Measurements from ENCODE around the gene POTEC. TPM values are rescaled to one million over a fixed set of nuclear protein-coding genes. Genes with fewer than 3 reads are reported as not detected.
"Not testable (repeated sequence)": the region's sequence is repeated elsewhere in the genome, so short reads cannot be mapped to it uniquely, and the experiment has no call there.

Gene POTEC
- total RNA-seq, 1 donor from 2014 or later: not detected

DNA sequence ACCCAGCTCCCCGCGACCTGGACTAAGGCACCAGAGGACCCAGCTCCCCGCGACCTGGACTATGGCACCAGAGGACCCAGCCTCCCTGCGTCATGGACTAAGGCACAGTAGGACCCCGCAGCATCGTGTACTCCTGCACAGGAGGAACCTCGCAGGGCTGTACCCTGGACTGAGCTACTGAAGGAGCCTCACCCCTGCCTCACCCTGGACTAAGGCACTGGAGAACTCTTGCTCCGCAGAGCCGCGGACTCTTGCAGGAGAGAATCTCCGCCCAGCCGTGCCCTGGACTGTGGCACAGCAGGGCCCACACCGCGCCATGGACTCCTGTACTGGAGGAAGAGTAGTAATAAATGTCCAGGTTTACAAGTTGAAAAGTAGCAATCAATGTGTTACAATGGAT lies 67.9 kb downstream of the POTEC start:
- not testable (repeated sequence) for H3K36me3 Mint-ChIP-seq (ENCODE audit: unreplicated experiment); H3K9me3 Mint-ChIP-seq (ENCODE audit: unreplicated experiment); DNase-seq (ENCODE audit: extremely low spot score, unreplicated experiment); H3K4me3 Mint-ChIP-seq (ENCODE audit: unreplicated experiment); H3K4me1 Mint-ChIP-seq (ENCODE audit: unreplicated experiment); H3K27me3 Mint-ChIP-seq (ENCODE audit: unreplicated experiment); H3K27ac Mint-ChIP-seq (ENCODE audit: unreplicated experiment)

DNA sequence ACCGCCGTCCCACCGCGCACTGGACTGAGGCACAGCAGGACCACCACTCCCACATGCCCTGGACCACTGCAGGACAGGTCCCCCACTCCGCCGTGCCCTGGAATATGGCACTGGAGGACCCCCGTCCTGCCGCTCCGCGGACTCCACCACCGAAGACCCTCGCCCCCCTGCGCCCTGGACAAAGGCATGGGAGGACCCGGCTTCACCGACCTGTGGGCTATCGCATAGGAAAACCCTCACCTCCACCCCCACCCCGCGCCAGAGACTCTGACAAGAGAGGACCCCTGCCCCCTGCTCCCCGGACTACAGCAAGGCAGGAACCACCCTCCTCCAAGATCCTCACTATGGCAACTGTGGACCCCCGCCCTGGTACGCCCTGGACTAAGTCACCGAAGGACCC lies 68.6 kb downstream of the POTEC start:
- not testable (repeated sequence) for H3K27me3 Mint-ChIP-seq (ENCODE audit: unreplicated experiment); H3K4me3 Mint-ChIP-seq (ENCODE audit: unreplicated experiment); H3K27ac Mint-ChIP-seq (ENCODE audit: unreplicated experiment); H3K36me3 Mint-ChIP-seq (ENCODE audit: unreplicated experiment); H3K4me1 Mint-ChIP-seq (ENCODE audit: unreplicated experiment); DNase-seq (ENCODE audit: extremely low spot score, unreplicated experiment)
- peaks cover 11% of the 10 kb centered on the region for H3K9me3 Mint-ChIP-seq (ENCODE audit: unreplicated experiment)

DNA sequence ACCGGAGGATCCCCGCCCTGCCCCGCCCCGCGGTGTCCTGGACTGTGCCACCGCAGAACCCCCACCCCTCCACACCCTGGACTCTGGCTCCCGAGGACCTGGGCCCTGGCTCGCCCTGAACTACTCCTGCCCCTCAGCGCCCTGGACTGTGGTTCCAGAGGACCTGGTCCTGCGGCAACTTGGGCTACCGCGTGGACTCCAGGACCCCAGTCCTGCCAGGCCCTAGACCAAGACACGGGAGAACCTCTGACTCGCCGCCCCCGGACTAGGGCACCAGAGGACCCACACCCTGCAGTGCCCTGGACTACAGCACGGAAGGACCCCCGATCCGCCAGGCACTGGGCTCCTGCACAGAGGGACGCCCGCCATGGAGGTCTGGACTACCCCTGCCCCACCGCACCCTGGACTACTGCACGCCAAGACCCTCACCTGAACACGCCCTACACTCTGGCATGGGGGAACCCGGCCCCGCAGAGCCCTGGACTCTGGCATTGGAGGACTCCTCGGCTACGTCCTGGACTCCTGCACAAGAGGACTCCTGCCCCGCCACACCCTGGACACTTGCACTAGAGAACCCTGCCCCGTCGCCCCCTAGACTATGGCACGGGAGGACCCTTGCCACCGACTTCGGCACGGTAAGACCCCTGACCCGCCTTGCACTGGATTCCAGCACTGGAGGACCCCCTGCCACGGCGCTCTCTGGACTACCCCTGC lies 69.2 kb downstream of the POTEC start:
- H3K36me3 Mint-ChIP-seq (ENCODE audit: unreplicated experiment); H3K27me3 Mint-ChIP-seq (ENCODE audit: unreplicated experiment); DNase-seq (ENCODE audit: extremely low spot score, unreplicated experiment); H3K27ac Mint-ChIP-seq (ENCODE audit: unreplicated experiment); H3K4me1 Mint-ChIP-seq (ENCODE audit: unreplicated experiment); H3K4me3 Mint-ChIP-seq (ENCODE audit: unreplicated experiment): not testable (repeated sequence)
- H3K9me3 Mint-ChIP-seq (ENCODE audit: unreplicated experiment): peaks cover 17% of the 10 kb centered on the region

- not testable (repeated sequence) for H3K27ac Mint-ChIP-seq (ENCODE audit: unreplicated experiment); H3K27me3 Mint-ChIP-seq (ENCODE audit: unreplicated experiment); DNase-seq (ENCODE audit: extremely low spot score, unreplicated experiment); H3K36me3 Mint-ChIP-seq (ENCODE audit: unreplicated experiment); H3K4me1 Mint-ChIP-seq (ENCODE audit: unreplicated experiment); H3K4me3 Mint-ChIP-seq (ENCODE audit: unreplicated experiment)
- H3K9me3 Mint-ChIP-seq (ENCODE audit: unreplicated experiment): peaks cover 19% of the 10 kb centered on the region
Observed at GRCh38 chr18:14473250-14474006, 70.0 kb downstream of the POTEC start.

- H3K27ac Mint-ChIP-seq (ENCODE audit: unreplicated experiment); DNase-seq (ENCODE audit: extremely low spot score, unreplicated experiment); H3K27me3 Mint-ChIP-seq (ENCODE audit: unreplicated experiment); H3K4me1 Mint-ChIP-seq (ENCODE audit: unreplicated experiment); H3K36me3 Mint-ChIP-seq (ENCODE audit: unreplicated experiment); H3K4me3 Mint-ChIP-seq (ENCODE audit: unreplicated experiment): not testable (repeated sequence)
- peaks cover 29% of the 10 kb centered on the region for H3K9me3 Mint-ChIP-seq (ENCODE audit: unreplicated experiment)
Observed at GRCh38 chr18:14471286-14471685, 72.1 kb downstream of the POTEC start.

DNA sequence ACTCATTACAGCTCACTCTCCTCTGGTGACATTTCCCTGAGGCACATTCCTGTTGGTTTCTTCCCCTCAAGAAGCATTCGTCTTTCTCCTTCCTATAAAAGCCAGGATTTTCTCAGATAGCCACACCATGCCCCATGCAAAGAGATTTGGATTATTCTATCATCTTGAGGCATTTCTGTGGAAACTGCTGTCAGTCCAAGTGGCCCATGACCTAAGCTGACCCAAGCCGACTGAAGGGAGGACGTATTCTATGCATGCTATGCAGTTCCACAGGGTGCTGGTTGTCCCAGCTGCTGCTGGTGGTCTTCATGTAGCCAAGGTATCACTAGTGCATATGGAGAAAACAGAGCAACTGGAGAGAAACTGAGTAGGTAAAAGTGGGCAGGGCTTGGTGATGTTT lies 73.0 kb downstream of the POTEC start:
- H3K27me3 Mint-ChIP-seq (ENCODE audit: unreplicated experiment); DNase-seq (ENCODE audit: extremely low spot score, unreplicated experiment); H3K27ac Mint-ChIP-seq (ENCODE audit: unreplicated experiment); H3K4me1 Mint-ChIP-seq (ENCODE audit: unreplicated experiment); H3K36me3 Mint-ChIP-seq (ENCODE audit: unreplicated experiment); H3K4me3 Mint-ChIP-seq (ENCODE audit: unreplicated experiment): not testable (repeated sequence)
- H3K9me3 Mint-ChIP-seq (ENCODE audit: unreplicated experiment): peaks cover 29% of the 10 kb centered on the region

DNA sequence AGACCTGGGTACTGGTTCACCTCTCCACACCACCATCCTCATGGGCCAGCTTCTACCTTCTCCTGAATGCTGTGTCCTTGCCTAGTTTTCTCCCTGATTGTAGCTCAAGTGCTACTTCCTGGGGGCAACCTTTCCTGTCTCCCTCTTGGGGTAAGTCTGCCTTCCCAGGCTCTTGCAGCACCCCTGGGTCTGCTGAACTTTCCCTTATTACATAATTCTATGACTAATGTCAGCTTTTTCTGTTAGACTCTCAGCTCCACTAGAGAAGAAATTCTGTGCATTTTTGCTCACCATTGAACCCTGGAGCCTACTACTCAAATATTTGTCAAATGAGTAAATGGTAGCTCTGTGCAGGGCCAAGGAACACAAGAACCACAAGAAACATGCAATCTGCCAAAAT lies 73.4 kb downstream of the POTEC start:
- H3K36me3 Mint-ChIP-seq (ENCODE audit: unreplicated experiment); H3K27me3 Mint-ChIP-seq (ENCODE audit: unreplicated experiment); H3K4me3 Mint-ChIP-seq (ENCODE audit: unreplicated experiment); DNase-seq (ENCODE audit: extremely low spot score, unreplicated experiment); H3K4me1 Mint-ChIP-seq (ENCODE audit: unreplicated experiment); H3K27ac Mint-ChIP-seq (ENCODE audit: unreplicated experiment): not testable (repeated sequence)
- peaks cover 29% of the 10 kb centered on the region for H3K9me3 Mint-ChIP-seq (ENCODE audit: unreplicated experiment)

GRCh38 chr18:14465989-14466388 lies 77.4 kb downstream of the POTEC start:
- H3K27ac Mint-ChIP-seq (ENCODE audit: unreplicated experiment); H3K4me1 Mint-ChIP-seq (ENCODE audit: unreplicated experiment); DNase-seq (ENCODE audit: extremely low spot score, unreplicated experiment); H3K36me3 Mint-ChIP-seq (ENCODE audit: unreplicated experiment); H3K27me3 Mint-ChIP-seq (ENCODE audit: unreplicated experiment); H3K4me3 Mint-ChIP-seq (ENCODE audit: unreplicated experiment): not testable (repeated sequence)
- peaks cover 43% of the 10 kb centered on the region for H3K9me3 Mint-ChIP-seq (ENCODE audit: unreplicated experiment)

Other genes starting within 250 kb of the POTEC start
- not detected in 2 replicates for gene ANKRD30B, start 204.6 kb upstream of the POTEC start, total RNA-seq

Data from osteocyte (in vitro differentiated cells).